Stimulated activated CD8-positive, alpha-beta memory T cell treated with anti-CD3 and anti-CD28 coated beads, Interleukin-15, amount 100 ng/mL, for 4 hours (primary cell): ENCODE results near the gene C11orf65.
"Not testable (repeated sequence)": the region's sequence is repeated elsewhere in the genome, so short reads cannot be mapped to it uniquely, and the experiment has no call there.

ENCODE experiments used
- DNase-seq, 2 donors: peaks; one replicate each; pipeline ENCODE4 v3.0.0-alpha.2; 2020; ENCODE audit warnings: low read depth in 2 of 2

The C11orf65 gene

GRCh38 chr11:108474664-108475463, 7.5 kb upstream of the C11orf65 start:
- DNase-seq, result no peak

- DNase-seq, result no peak
Measured at GRCh38 chr11:108472681-108473080, 5.4 kb upstream of the C11orf65 start.

- DNase-seq, result no peak
Measured at GRCh38 chr11:108468478-108468864, 1.1 kb upstream of the C11orf65 start.

GRCh38 chr11:108466405-108466804, 924 bp downstream of the C11orf65 start:
- no peak for DNase-seq

GRCh38 chr11:108453207-108453835, 14.0 kb downstream of the C11orf65 start:
- no peak for DNase-seq

GRCh38 chr11:108441445-108441844, 25.9 kb downstream of the C11orf65 start:
- not testable (repeated sequence) for DNase-seq

- DNase-seq, result no peak
Measured at GRCh38 chr11:108436594-108436993, 30.7 kb downstream of the C11orf65 start.

GRCh38 chr11:108435066-108435465, 32.3 kb downstream of the C11orf65 start:
- DNase-seq, result no peak

GRCh38 chr11:108432783-108433182, 34.5 kb downstream of the C11orf65 start:
- DNase-seq, result no peak

GRCh38 chr11:108431997-108432396, 35.3 kb downstream of the C11orf65 start:
- no peak for DNase-seq

- no peak for DNase-seq
Measured at GRCh38 chr11:108431370-108431769, 36.0 kb downstream of the C11orf65 start.

- DNase-seq, result not testable (repeated sequence)
Measured at GRCh38 chr11:108417551-108417950, 49.8 kb downstream of the C11orf65 start.

- DNase-seq, result no peak
Measured at GRCh38 chr11:108414958-108415357, 52.4 kb downstream of the C11orf65 start.

GRCh38 chr11:108405706-108406105, 61.6 kb downstream of the C11orf65 start:
- no peak for DNase-seq

- DNase-seq, result no peak
Measured at GRCh38 chr11:108403052-108403451, 64.3 kb downstream of the C11orf65 start.

- DNase-seq, result no peak
Measured at GRCh38 chr11:108402241-108402640, 65.1 kb downstream of the C11orf65 start.

- DNase-seq, result no peak
Measured at GRCh38 chr11:108398439-108398838, 68.9 kb downstream of the C11orf65 start.

- not testable (repeated sequence) for DNase-seq
Measured at GRCh38 chr11:108396672-108397071, 70.7 kb downstream of the C11orf65 start.

- DNase-seq, result no peak
Measured at GRCh38 chr11:108394744-108395284, 72.5 kb downstream of the C11orf65 start.

- DNase-seq, result no peak
Measured at GRCh38 chr11:108393046-108393445, 74.3 kb downstream of the C11orf65 start.

- DNase-seq, result no peak
Measured at GRCh38 chr11:108392353-108392752, 75.0 kb downstream of the C11orf65 start.

GRCh38 chr11:108388576-108388975, 78.8 kb downstream of the C11orf65 start:
- no peak for DNase-seq

GRCh38 chr11:108373505-108373904, 93.8 kb downstream of the C11orf65 start:
- DNase-seq, result not testable (repeated sequence)
